ENCODE results near the gene CTDP1. TPM values are rescaled to one million over a fixed set of nuclear protein-coding genes. Genes with fewer than 3 reads are reported as not detected.

Gene CTDP1
- total RNA-seq, 2 experiments from 2014 or later = 69.0 to 79.6 TPM

GRCh38 chr18:79706006-79706405 is 26.4 kb downstream of the CTDP1 start:
- H3K9me3 ChIP-seq (ENCODE audit: control insufficient read depth in 1 of 2, insufficient read depth in 1 of 2, low read length in 2 of 2) = no peaks in the 10 kb centered on the region
- H3K36me3 Mint-ChIP-seq (ENCODE audit: low read depth) = peaks cover 89% of the 10 kb centered on the region
- ATAC-seq (ENCODE audit: poor library complexity) (no peak), DNase-seq (no peak)
- ChIA-PET CTCF (no interaction called here), POLR2A (no interaction called here)
- TF ChIP-seq, protein P1, sequence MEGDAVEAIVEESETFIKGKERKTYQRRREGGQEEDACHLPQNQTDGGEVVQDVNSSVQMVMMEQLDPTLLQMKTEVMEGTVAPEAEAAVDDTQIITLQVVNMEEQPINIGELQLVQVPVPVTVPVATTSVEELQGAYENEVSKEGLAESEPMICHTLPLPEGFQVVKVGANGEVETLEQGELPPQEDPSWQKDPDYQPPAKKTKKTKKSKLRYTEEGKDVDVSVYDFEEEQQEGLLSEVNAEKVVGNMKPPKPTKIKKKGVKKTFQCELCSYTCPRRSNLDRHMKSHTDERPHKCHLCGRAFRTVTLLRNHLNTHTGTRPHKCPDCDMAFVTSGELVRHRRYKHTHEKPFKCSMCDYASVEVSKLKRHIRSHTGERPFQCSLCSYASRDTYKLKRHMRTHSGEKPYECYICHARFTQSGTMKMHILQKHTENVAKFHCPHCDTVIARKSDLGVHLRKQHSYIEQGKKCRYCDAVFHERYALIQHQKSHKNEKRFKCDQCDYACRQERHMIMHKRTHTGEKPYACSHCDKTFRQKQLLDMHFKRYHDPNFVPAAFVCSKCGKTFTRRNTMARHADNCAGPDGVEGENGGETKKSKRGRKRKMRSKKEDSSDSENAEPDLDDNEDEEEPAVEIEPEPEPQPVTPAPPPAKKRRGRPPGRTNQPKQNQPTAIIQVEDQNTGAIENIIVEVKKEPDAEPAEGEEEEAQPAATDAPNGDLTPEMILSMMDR (IDR thresholded peaks at IDR 0.05) = no peak
- no peak overlapping the region for H3K27ac Mint-ChIP-seq
- H3K9me3 Mint-ChIP-seq = no peaks in the 10 kb centered on the region
- H3K27me3 ChIP-seq (ENCODE audit: control insufficient read depth in 1 of 2, insufficient read depth in 2 of 2, low read length in 2 of 2) = no peaks in the 10 kb centered on the region
- H3K4me1 Mint-ChIP-seq (ENCODE audit: low read depth) = no peaks in the 10 kb centered on the region
- H3K27me3 Mint-ChIP-seq = no peaks in the 10 kb centered on the region
- no peak overlapping the region for H3K4me3 Mint-ChIP-seq
- no peak overlapping the region for H3K4me3 ChIP-seq (ENCODE audit: low read length)
- H3K27ac ChIP-seq (ENCODE audit: low read depth in 1 of 2, low read length in 2 of 2) = no peak overlapping the region
- no peaks in the 10 kb centered on the region for H3K4me1 ChIP-seq (ENCODE audit: insufficient read depth, low read length)
- intact Hi-C loops (cut with DNase I, micrococcal nuclease) = no loop called here
- H3K36me3 ChIP-seq (ENCODE audit: insufficient read depth, low read length) = peaks cover 84% of the 10 kb centered on the region

DNA sequence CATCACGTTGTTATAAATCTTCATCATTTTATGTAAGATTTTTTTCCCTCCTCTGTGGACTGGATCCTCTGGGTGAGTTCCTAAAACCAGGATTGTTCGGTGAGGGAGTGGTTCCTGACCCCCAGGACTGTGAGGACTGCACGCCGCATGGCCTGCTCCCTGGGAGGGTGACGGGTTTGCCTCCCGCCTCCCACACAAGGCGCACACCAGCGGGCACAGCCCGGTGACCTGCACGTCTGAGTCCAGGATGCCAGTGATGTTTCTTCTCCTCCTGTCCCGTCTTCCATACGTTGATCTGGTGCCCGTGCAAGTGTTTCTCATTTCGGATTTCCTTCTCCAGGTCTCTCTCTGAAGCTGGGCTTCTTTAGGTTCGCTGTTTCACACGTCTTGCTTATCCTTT is 27.1 kb downstream of the CTDP1 start:
- Histone ChIP-seq H3K9me3 (ENCODE audit: control insufficient read depth in 1 of 2, insufficient read depth in 1 of 2, low read length in 2 of 2) (no peaks in the 10 kb centered on the region), H3K4me1 (ENCODE audit: insufficient read depth, low read length) (no peaks in the 10 kb centered on the region), H3K4me3 (ENCODE audit: low read length) (no peak overlapping the region), H3K27me3 (ENCODE audit: control insufficient read depth in 1 of 2, insufficient read depth in 2 of 2, low read length in 2 of 2) (no peaks in the 10 kb centered on the region), H3K36me3 (ENCODE audit: insufficient read depth, low read length) (peaks cover 88% of the 10 kb centered on the region), H3K27ac (ENCODE audit: low read depth in 1 of 2, low read length in 2 of 2) (no peak overlapping the region)
- POLR2A ChIA-PET = no interaction called here
- no peak for DNase-seq
- H3K36me3 Mint-ChIP-seq (ENCODE audit: low read depth) = peaks cover 92% of the 10 kb centered on the region
- H3K27me3 Mint-ChIP-seq = no peaks in the 10 kb centered on the region
- no peaks in the 10 kb centered on the region for H3K9me3 Mint-ChIP-seq
- ATAC-seq (ENCODE audit: poor library complexity) = no peak
- CTCF ChIA-PET = no interaction called here
- H3K27ac Mint-ChIP-seq = no peak overlapping the region
- intact Hi-C loops (cut with DNase I, micrococcal nuclease) = no loop called here
- TF ChIP-seq, protein P1 (IDR thresholded peaks at IDR 0.05) = no peak
- no peak overlapping the region for H3K4me3 Mint-ChIP-seq
- H3K4me1 Mint-ChIP-seq (ENCODE audit: low read depth) = no peaks in the 10 kb centered on the region

DNA sequence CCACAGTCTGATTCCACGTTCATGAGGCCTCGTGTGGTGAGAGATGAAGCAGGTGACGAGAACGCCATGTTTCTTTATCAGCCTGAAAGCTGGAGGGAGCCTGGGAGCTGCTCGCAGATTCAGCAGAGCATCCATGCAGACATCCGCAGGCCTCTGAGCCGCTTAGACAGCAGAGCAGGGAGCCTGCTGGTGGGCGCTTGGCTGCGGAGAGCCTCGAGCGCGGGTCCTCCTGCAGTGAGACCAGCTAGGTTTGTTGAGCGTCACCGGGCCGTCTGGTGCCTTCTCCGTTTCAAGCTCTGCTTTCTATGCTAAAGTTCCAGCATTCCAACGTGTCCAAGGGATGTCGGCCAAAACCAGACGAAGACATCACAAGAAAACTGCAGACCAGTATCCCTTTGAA is 27.6 kb downstream of the CTDP1 start:
- Mint-ChIP-seq H3K36me3 (ENCODE audit: low read depth) (peaks cover 94% of the 10 kb centered on the region), H3K9me3 (no peaks in the 10 kb centered on the region), H3K27ac (no peak overlapping the region), H3K4me1 (ENCODE audit: low read depth) (no peaks in the 10 kb centered on the region), H3K4me3 (no peak overlapping the region), H3K27me3 (no peaks in the 10 kb centered on the region)
- no peaks in the 10 kb centered on the region for H3K27me3 ChIP-seq (ENCODE audit: control insufficient read depth in 1 of 2, insufficient read depth in 2 of 2, low read length in 2 of 2)
- CTCF ChIA-PET = no interaction called here
- H3K36me3 ChIP-seq (ENCODE audit: insufficient read depth, low read length) = peaks cover 88% of the 10 kb centered on the region
- H3K27ac ChIP-seq (ENCODE audit: low read depth in 1 of 2, low read length in 2 of 2) = no peak overlapping the region
- no peak for ATAC-seq (ENCODE audit: poor library complexity)
- POLR2A ChIA-PET = no interaction called here
- intact Hi-C loops (cut with DNase I, micrococcal nuclease) = no loop called here
- no peak for DNase-seq
- TF ChIP-seq, protein P1 (IDR thresholded peaks at IDR 0.05) = no peak
- H3K4me3 ChIP-seq (ENCODE audit: low read length) = no peak overlapping the region
- no peaks in the 10 kb centered on the region for H3K4me1 ChIP-seq (ENCODE audit: insufficient read depth, low read length)
- no peaks in the 10 kb centered on the region for H3K9me3 ChIP-seq (ENCODE audit: control insufficient read depth in 1 of 2, insufficient read depth in 1 of 2, low read length in 2 of 2)
